Measurements from ENCODE around the gene ADARB1. TPM values are rescaled to one million over a fixed set of nuclear protein-coding genes. Genes with fewer than 3 reads are reported as not detected.

ADARB1 gene
- total and polyA plus RNA-seq, 8 donors: 23.8 to 53.4 (median 30.2) TPM

DNA sequence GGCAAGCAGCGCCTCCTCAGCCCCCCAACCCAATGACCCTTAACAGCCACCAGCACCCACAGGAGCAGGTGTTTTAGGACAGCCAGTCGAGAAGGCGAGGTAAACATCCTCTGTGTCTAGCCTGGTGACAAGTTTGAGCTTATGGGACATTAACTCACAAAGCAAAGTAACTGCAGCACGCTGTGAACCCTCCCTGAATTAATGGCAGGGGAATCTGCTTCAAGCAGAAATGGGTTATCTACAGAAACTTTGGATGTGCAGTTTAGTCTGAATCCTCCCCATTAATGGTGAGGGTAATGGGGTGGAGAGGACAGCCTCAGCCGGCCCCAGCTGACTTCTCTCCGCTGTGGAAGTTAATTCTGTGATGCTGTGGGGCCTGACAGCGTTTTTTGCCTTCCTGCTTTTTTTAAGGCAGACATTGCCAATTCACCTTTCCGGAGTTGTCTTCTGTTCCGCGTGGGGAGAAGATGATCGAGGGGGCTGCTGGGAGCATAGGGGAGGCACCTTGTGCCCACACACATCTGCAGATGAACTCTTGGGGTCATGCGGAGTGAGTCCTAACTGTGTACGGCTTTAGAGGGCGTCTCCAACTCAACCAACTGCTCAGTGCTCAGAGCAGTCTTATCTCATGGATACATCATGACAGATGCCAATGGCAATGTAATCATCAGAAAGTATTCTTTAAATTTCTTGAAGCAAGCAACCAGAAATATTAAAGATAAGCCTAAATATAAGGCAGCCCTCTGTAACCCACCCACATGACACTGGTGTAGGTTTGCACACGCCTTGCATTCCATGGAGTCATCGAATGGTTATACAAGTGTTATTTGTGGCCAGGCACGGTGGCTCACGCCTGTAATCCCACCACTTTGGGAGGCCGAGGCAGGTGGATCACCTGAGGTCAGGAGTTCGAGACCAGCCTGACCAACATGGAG lies 172.3 kb downstream of the ADARB1 start:
- intact Hi-C loops (cut with DNase I): no loop called here
- no peak overlapping the region for H3K27ac ChIP-seq
- DNase-seq (no peak), ATAC-seq (no peak)
- H3K4me3 ChIP-seq: no peak overlapping the region
- H3K27me3 ChIP-seq: peaks cover 0 to 29% of the 10 kb centered on the region in 2 donors
- H3K9me3 ChIP-seq: peaks cover 0 to 24% of the 10 kb centered on the region in 2 donors
- TF ChIP-seq, protein P1, sequence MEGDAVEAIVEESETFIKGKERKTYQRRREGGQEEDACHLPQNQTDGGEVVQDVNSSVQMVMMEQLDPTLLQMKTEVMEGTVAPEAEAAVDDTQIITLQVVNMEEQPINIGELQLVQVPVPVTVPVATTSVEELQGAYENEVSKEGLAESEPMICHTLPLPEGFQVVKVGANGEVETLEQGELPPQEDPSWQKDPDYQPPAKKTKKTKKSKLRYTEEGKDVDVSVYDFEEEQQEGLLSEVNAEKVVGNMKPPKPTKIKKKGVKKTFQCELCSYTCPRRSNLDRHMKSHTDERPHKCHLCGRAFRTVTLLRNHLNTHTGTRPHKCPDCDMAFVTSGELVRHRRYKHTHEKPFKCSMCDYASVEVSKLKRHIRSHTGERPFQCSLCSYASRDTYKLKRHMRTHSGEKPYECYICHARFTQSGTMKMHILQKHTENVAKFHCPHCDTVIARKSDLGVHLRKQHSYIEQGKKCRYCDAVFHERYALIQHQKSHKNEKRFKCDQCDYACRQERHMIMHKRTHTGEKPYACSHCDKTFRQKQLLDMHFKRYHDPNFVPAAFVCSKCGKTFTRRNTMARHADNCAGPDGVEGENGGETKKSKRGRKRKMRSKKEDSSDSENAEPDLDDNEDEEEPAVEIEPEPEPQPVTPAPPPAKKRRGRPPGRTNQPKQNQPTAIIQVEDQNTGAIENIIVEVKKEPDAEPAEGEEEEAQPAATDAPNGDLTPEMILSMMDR (IDR thresholded peaks at IDR 0.05): no peak
- H3K36me3 ChIP-seq: no peaks in the 10 kb centered on the region
- H3K4me1 ChIP-seq: no peaks in the 10 kb centered on the region

DNA sequence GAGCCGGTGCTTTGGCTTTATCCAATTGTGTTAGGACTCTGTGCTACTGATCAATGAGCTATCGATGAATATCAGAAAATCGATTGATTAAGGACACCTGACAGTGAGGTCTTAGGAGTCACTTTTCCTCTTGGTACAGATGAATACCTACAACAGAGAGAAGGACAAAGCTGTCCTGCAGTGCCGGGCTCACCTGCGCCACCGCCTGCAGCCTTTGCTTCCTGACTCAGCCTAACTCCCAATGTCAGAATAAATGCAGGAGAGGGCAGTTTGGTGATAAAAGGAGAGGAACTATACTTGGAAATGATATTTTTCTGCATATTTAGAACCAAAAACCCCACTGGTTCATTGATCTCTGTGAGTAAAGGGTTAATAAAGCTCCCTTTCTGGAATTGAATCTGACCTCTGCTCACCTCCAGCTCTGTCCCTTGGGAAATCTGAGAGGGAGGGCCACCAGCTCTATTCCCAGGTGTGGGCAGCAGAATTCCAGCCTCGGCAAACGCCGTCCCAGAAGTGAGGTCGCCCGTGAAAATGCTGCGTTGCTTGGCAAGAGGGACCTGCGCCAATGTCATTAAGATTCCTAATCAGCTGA lies 174.0 kb downstream of the ADARB1 start:
- Histone ChIP-seq H3K4me3 (no peak overlapping the region), H3K27ac (no peak overlapping the region), H3K4me1 (no peaks in the 10 kb centered on the region), H3K27me3 (peaks cover 0 to 33% of the 10 kb centered on the region in 2 donors), H3K9me3 (peaks cover 0 to 13% of the 10 kb centered on the region in 2 donors), H3K36me3 (no peaks in the 10 kb centered on the region)
- TF ChIP-seq, protein P1 (IDR thresholded peaks at IDR 0.05): no peak
- intact Hi-C loops (cut with DNase I): no loop called here
- ATAC-seq (no peak), DNase-seq (no peak)

DNA sequence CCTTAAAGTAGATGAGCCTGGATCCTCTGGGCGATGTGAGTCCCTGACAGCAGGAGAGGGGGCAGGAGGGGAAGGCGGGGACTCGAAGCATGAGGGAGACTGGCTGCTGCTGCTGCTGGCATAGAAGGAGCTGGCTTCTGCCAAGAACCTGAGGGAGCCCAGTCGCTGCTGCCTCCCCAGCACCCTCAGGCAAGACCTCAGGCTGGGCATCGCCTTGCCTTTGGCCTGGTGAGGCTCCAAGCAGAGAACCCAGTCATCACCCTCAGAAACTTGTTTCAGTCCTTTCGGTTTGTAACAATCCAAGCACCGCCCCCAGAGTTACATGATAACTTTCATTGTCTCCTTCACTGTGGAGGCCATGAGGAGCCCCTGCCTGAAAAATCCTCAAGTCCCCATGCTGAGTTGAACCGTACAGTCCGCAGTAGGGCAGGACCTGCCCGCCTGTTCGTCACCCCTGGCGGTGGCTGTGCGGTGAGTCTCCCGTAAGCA lies 174.6 kb downstream of the ADARB1 start:
- intact Hi-C loops (cut with DNase I): no loop called here
- no peaks in the 10 kb centered on the region for H3K4me1 ChIP-seq

DNA sequence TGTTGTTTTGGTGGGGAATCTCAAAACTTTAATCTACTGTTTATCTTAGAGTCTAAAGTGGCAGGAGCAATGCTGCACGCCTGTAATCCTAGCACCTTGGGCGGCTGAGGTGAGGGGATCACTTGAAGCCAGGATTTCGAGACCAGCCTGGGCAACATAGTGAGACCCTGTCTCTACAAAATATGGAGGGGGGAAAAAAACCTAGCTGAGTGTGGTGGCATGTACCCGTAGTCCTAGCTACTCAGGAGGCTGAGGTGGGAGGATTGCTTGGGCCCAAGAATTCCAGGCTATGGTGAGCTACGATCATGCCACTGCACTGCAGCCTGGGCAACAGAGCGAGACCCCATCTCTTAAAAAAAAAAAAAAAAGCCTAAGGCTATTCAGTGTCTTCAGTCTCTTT lies 175.2 kb downstream of the ADARB1 start:
- Histone ChIP-seq H3K36me3 (no peaks in the 10 kb centered on the region), H3K27me3 (peaks cover 0 to 41% of the 10 kb centered on the region in 2 donors), H3K4me3 (no peak overlapping the region), H3K4me1 (no peaks in the 10 kb centered on the region), H3K27ac (no peak overlapping the region), H3K9me3 (peaks cover 0 to under 1% of the 10 kb centered on the region in 2 donors)
- intact Hi-C loops (cut with DNase I): no loop called here
- no peak for DNase-seq
- TF ChIP-seq, protein P1 (IDR thresholded peaks at IDR 0.05): no peak
- ATAC-seq: no peak

More for the DNA sequence above, 174.6 kb downstream of the ADARB1 start:
- TF ChIP-seq, protein P1 (IDR thresholded peaks at IDR 0.05): no peak
- ATAC-seq (peak; percentile 33), DNase-seq (peak in 2 of 4 donors; percentile 13 to 27)
- H3K27ac ChIP-seq: no peak overlapping the region
- peaks cover 0 to 35% of the 10 kb centered on the region in 2 donors for H3K27me3 ChIP-seq
- H3K4me3 ChIP-seq: no peak overlapping the region
- H3K9me3 ChIP-seq: peaks cover 0 to 7% of the 10 kb centered on the region in 2 donors
- no peaks in the 10 kb centered on the region for H3K36me3 ChIP-seq

DNA sequence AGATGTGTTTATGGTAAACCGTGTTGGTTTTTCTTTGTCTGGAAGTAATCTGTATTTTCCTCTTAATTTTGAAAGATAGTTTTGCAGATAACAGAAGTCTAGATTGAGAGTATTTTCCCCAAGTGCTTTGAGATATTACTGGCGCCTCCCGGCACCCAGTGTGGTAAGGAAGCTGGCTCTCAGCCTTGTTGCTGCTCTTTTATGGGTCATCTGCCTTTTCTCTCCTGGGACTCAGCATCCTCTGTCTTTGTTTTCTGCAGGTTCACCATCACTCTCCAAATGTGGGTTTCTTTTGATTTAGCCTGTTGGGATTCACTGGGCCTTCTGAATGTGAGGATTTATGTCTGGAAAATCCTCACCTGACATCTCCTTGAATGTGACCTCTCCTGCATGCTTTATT lies 175.9 kb downstream of the ADARB1 start:
- TF ChIP-seq, protein P1 (IDR thresholded peaks at IDR 0.05): no peak
- ATAC-seq (no peak), DNase-seq (no peak)
- no peaks in the 10 kb centered on the region for H3K9me3 ChIP-seq
- H3K4me1 ChIP-seq: no peaks in the 10 kb centered on the region
- intact Hi-C loops (cut with DNase I): no loop called here
- H3K27ac ChIP-seq: no peak overlapping the region
- peaks cover 0 to 48% of the 10 kb centered on the region in 2 donors for H3K27me3 ChIP-seq
- H3K4me3 ChIP-seq: no peak overlapping the region
- H3K36me3 ChIP-seq: no peaks in the 10 kb centered on the region

Data from left lung (tissue), 10 donors.